ENCODE data around the gene GAST. TPM values are rescaled to one million over a fixed set of nuclear protein-coding genes. Genes with fewer than 3 reads are reported as not detected.
"Not testable (repeated sequence)": the region's sequence is repeated elsewhere in the genome, so short reads cannot be mapped to it uniquely, and the experiment has no call there.

The GAST gene
- total RNA-seq, 1 donor from 2014 or later, result not detected

DNA sequence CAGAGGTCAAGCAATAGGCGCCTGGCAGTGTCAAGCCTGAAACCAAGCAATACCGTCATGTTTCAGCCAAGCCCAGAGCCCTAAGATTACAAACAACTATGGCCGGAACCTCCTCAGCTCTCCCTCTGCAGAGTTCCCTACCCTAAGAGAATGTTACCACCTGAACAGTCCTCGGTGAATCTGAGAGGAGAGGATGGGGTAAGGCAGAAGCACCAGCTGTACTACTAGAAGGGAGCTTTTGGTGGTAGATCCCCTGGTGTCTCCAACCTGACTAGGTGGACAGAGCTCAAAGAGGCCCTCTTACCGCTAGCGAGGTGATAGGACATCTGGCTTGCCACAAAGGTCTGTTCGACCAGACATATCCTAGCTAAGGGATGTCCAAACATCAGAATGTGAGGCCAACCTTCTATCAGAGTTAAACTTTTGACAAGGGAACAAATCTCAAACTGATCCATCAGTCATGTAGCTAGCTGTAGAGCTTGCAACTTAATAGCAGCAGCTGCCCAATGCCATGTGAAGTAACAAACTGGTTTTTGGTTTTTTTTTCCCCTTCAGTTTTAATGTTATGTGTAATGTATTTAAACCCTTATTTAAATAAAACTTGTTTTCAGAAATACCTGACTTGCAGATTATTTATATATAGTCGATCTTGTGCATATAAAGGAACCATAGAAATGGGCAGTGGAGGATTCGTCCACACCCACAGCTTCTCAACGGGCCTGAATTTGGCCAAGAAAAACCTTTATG is 20.9 kb upstream of the GAST start:
- Histone ChIP-seq H3K9me3 (ENCODE audit: control insufficient read depth in 3 of 3, low read length in 3 of 3) (no peaks in the 10 kb centered on the region), H3K4me3 (ENCODE audit: low read length in 3 of 3) (peak overlapping the region in 2 of 3 donors; percentile 35 to 84), H3K4me1 (ENCODE audit: control insufficient read depth in 3 of 3, insufficient read depth in 3 of 3, low read length in 3 of 3) (peaks cover 28 to 36% (median 34%) of the 10 kb centered on the region in 3 donors), H3K36me3 (ENCODE audit: control insufficient read depth in 3 of 3, insufficient read depth in 3 of 3, low read length in 3 of 3) (peaks cover 47 to 55% (median 55%) of the 10 kb centered on the region in 3 donors), H3K9ac (ENCODE audit: low read depth in 1 of 3, low read length in 3 of 3) (no peak overlapping the region), H3K27ac (ENCODE audit: low read depth, low read length) (peak overlapping the region; percentile 31), H3K27me3 (ENCODE audit: control insufficient read depth in 3 of 3, insufficient read depth in 3 of 3, low read length in 3 of 3) (no peaks in the 10 kb centered on the region)

DNA sequence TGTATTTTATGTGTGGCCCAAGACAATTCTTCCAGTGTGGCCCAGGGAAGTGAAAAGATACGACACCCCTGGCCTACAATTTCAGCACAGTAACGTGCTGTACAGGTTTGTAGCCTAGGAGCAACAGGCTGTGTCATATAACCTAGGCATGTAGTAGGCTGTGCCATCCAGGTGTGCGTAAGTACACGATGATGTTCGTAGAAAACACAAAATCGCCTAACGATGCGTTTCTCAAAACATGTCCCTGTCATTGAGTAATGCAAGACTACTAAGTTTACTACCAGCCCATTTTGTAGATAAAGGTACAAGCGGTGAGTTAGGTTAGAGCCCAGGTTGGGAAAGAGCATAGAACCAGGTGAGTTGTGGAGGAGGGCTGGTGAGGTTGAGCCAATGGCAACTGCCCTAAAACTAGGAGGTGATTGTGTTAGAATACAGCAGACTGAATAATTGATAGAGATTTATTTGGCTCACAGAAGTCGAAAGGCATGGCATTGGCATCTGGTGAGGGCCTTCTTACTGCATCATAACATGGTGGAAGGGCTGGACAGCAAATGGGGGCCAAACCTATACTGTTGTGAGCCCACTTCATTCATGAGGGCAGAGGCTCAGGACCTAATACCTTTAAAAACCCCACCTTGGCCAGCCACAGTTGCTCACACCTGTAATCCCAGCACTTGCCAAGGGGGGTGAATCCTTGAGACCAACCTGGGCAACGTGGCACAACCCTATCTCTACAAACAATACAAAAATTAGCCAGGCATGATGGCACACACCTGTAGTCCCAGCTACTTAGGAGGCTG is 19.2 kb upstream of the GAST start:
- H3K27ac ChIP-seq (ENCODE audit: low read depth, low read length), result peak overlapping the region; percentile 21
- H3K36me3 ChIP-seq (ENCODE audit: control insufficient read depth in 3 of 3, insufficient read depth in 3 of 3, low read length in 3 of 3), result peaks cover 47 to 55% (median 55%) of the 10 kb centered on the region in 3 donors

DNA sequence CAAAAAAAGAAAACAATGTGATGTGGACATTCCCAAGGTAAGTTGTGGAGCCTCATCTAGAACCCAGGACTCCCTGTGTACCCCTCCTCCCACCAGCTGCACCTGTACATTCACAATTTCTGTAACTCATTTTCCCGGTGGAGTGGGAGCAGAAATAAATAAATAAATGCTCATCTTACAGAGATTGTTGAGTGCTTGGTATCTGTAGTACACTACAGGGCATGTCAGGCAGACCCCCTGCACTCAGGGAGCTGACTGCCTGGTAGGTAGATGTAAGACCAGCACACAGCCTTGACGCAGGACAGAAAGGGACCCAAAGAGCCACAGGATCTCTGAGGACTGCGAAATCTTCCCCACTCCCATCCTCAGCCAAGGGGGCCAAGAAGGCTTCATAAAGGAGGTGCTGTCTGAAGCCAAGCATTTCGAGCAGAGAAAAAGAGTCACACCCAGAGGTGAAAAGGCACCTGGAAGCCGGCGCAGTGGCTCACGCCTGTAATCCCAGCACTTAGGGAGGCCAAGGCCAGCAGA is 16.9 kb upstream of the GAST start:
- Histone ChIP-seq H3K9ac (ENCODE audit: low read depth in 1 of 3, low read length in 3 of 3) (no peak overlapping the region), H3K27ac (ENCODE audit: low read depth, low read length) (no peak overlapping the region), H3K27me3 (ENCODE audit: control insufficient read depth in 3 of 3, insufficient read depth in 3 of 3, low read length in 3 of 3) (no peaks in the 10 kb centered on the region), H3K4me1 (ENCODE audit: control insufficient read depth in 3 of 3, insufficient read depth in 3 of 3, low read length in 3 of 3) (peaks cover 34 to 37% (median 37%) of the 10 kb centered on the region in 3 donors), H3K36me3 (ENCODE audit: control insufficient read depth in 3 of 3, insufficient read depth in 3 of 3, low read length in 3 of 3) (peaks cover 39 to 47% (median 46%) of the 10 kb centered on the region in 3 donors), H3K4me3 (ENCODE audit: low read length in 3 of 3) (no peak overlapping the region), H3K9me3 (ENCODE audit: control insufficient read depth in 3 of 3, low read length in 3 of 3) (no peaks in the 10 kb centered on the region)

More for the DNA sequence above, 19.2 kb upstream of the GAST start:
- Histone ChIP-seq H3K4me3 (ENCODE audit: low read length in 3 of 3) (no peak overlapping the region), H3K4me1 (ENCODE audit: control insufficient read depth in 3 of 3, insufficient read depth in 3 of 3, low read length in 3 of 3) (peaks cover 38 to 45% (median 45%) of the 10 kb centered on the region in 3 donors), H3K9me3 (ENCODE audit: control insufficient read depth in 3 of 3, low read length in 3 of 3) (no peaks in the 10 kb centered on the region), H3K27me3 (ENCODE audit: control insufficient read depth in 3 of 3, insufficient read depth in 3 of 3, low read length in 3 of 3) (no peaks in the 10 kb centered on the region), H3K9ac (ENCODE audit: low read depth in 1 of 3, low read length in 3 of 3) (no peak overlapping the region)

DNA sequence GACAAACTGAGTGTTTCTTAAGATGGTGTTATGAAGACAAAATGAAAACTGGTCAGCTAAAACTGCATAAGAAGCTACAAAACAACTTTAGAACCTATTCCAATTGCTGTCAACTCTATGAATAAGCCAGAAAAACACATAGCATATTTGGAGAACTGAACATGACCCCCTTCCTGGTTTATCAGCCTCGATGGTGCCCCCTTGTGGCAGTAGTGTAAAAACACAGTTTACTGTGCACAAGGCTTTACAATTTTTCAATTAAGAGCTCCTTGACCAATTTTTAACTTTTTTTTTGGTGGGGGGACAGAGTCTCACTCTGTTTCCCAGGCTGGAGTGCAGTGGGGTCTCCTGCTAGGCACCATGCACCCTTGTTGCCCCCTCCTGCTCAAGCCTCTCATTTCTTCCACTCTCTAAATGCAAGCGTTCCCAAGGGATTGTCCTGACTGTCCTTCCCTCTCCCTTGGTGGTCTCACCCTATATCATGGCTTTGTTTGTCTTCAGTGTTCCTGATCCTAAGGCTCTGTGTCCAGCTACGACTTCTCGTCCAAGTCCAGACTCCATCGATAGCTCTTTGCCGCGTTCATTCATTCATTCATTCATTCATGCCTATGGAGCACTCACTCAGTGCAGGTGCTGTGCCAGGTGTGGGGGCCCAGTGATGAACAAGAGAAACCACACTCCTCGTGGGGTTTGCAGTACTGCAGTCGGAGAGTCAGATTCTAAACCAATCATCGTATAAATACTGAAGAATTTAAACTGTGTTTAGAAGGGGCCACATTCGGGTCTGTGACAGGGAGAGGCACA is 16.0 kb upstream of the GAST start:
- H3K4me1 ChIP-seq (ENCODE audit: control insufficient read depth in 3 of 3, insufficient read depth in 3 of 3, low read length in 3 of 3), result peaks cover 25 to 28% (median 28%) of the 10 kb centered on the region in 3 donors
- H3K9me3 ChIP-seq (ENCODE audit: control insufficient read depth in 3 of 3, low read length in 3 of 3), result no peaks in the 10 kb centered on the region
- H3K36me3 ChIP-seq (ENCODE audit: control insufficient read depth in 3 of 3, insufficient read depth in 3 of 3, low read length in 3 of 3), result peaks cover 30 to 38% (median 37%) of the 10 kb centered on the region in 3 donors
- no peaks in the 10 kb centered on the region for H3K27me3 ChIP-seq (ENCODE audit: control insufficient read depth in 3 of 3, insufficient read depth in 3 of 3, low read length in 3 of 3)
- H3K9ac ChIP-seq (ENCODE audit: low read depth in 1 of 3, low read length in 3 of 3), result peak overlapping the region in 2 of 3 donors; percentile 9 to 57
- peak overlapping the region in 2 of 3 donors; percentile 10 to 11 for H3K4me3 ChIP-seq (ENCODE audit: low read length in 3 of 3)
- peak overlapping the region; percentile 94 for H3K27ac ChIP-seq (ENCODE audit: low read depth, low read length)

DNA sequence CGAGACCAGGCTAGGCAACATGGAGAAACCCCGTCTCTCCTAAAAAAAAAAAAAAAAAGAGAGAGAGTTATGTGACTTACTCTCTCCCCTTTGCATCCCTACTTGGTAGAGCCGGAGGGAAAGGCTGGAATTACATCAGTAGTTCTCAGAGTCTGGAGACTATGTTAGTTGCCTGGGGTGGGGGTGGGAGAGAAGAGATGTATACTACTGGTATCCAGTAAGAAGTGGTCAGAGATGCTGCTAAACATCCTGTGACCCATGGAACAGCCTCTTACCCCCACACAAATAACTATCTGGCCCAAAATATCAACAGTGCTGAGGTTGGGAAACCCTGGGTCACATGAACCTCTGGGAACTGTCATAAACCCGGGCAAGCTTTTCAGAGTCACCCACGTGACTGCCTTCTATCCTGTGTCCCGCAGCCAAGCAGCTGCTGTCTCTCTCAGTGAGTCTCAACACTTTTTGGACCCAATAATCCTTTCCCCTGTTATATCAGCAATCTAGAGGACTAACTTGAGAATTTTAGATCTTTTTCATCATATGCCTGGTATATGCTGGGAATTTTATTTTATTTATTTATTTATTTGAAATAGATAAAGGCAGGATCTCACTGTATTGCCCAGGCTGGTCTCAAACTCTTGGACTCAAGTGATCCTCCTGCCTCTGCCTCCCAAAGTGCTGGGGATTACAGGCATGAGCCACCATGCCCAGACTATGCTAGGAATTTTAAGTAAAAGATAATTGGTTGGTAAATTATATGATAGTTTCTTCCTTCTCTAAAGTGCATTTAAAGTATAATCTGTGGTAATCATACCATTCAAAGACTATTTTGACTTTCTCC is 14.8 kb upstream of the GAST start:
- H3K4me1 ChIP-seq (ENCODE audit: control insufficient read depth in 3 of 3, insufficient read depth in 3 of 3, low read length in 3 of 3), result peaks cover 16 to 19% (median 18%) of the 10 kb centered on the region in 3 donors
- peak overlapping the region in 2 of 3 donors; percentile 47 to 57 for H3K9ac ChIP-seq (ENCODE audit: low read depth in 1 of 3, low read length in 3 of 3)
- peak overlapping the region; percentile 94 for H3K27ac ChIP-seq (ENCODE audit: low read depth, low read length)
- H3K4me3 ChIP-seq (ENCODE audit: low read length in 3 of 3), result no peak overlapping the region
- no peaks in the 10 kb centered on the region for H3K9me3 ChIP-seq (ENCODE audit: control insufficient read depth in 3 of 3, low read length in 3 of 3)
- H3K36me3 ChIP-seq (ENCODE audit: control insufficient read depth in 3 of 3, insufficient read depth in 3 of 3, low read length in 3 of 3), result peaks cover 18 to 26% (median 25%) of the 10 kb centered on the region in 3 donors
- H3K27me3 ChIP-seq (ENCODE audit: control insufficient read depth in 3 of 3, insufficient read depth in 3 of 3, low read length in 3 of 3), result no peaks in the 10 kb centered on the region

DNA sequence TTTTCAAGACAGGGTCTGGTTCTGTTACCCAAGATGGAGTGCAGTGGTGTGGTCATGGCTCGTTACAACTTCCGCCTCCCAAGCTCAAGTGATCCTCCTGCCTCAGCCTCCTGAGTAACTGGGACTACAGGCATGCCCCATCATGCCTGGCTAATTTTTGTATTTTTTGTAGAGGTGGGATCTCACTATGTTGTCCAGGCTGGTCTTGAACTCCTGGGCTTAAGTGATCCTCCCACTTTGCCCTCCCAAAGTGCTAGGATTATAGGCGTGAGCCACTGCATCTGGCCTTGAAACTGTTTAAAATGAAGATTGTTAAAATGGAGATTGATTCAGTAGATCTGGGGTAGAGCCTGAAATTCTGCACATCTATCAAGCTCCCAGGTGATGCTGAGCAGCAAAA is 11.3 kb upstream of the GAST start:
- not testable (repeated sequence) for H3K27ac ChIP-seq (ENCODE audit: low read depth, low read length)

DNA sequence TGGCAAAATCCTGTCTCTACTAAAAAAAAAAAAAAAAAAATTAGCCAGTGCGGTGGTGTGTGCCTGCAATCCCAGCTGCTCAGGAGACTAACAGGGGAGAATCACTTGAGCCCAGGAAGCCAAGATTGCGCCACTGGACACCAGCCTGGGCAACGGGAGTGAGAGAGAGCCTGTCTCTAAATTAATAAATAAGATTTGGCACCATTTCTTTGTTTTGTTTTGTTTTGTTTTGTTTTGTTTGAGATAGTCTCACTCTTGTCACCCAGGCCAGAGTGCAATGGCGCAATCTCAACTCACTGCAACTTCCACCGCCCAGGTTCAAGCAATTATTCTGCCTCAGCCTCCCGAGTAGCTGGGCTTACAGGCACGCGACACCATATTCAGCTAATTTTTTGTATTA is 9.4 kb upstream of the GAST start:
- no peak overlapping the region for H3K4me3 ChIP-seq (ENCODE audit: low read length in 3 of 3)
- H3K27me3 ChIP-seq (ENCODE audit: control insufficient read depth in 3 of 3, insufficient read depth in 3 of 3, low read length in 3 of 3), result no peaks in the 10 kb centered on the region
- no peak overlapping the region for H3K27ac ChIP-seq (ENCODE audit: low read depth, low read length)
- peaks cover 0 to under 1% (median 0%) of the 10 kb centered on the region in 3 donors for H3K4me1 ChIP-seq (ENCODE audit: control insufficient read depth in 3 of 3, insufficient read depth in 3 of 3, low read length in 3 of 3)
- H3K9me3 ChIP-seq (ENCODE audit: control insufficient read depth in 3 of 3, low read length in 3 of 3), result no peaks in the 10 kb centered on the region
- H3K36me3 ChIP-seq (ENCODE audit: control insufficient read depth in 3 of 3, insufficient read depth in 3 of 3, low read length in 3 of 3), result no peaks in the 10 kb centered on the region
- H3K9ac ChIP-seq (ENCODE audit: low read depth in 1 of 3, low read length in 3 of 3), result no peak overlapping the region

More for the DNA sequence above, 11.3 kb upstream of the GAST start:
- H3K36me3 ChIP-seq (ENCODE audit: control insufficient read depth in 3 of 3, insufficient read depth in 3 of 3, low read length in 3 of 3); H3K9ac ChIP-seq (ENCODE audit: low read depth in 1 of 3, low read length in 3 of 3); H3K9me3 ChIP-seq (ENCODE audit: control insufficient read depth in 3 of 3, low read length in 3 of 3); H3K27me3 ChIP-seq (ENCODE audit: control insufficient read depth in 3 of 3, insufficient read depth in 3 of 3, low read length in 3 of 3); H3K4me3 ChIP-seq (ENCODE audit: low read length in 3 of 3): not testable (repeated sequence)
- H3K4me1 ChIP-seq (ENCODE audit: control insufficient read depth in 3 of 3, insufficient read depth in 3 of 3, low read length in 3 of 3), result peaks cover 15 to 18% (median 17%) of the 10 kb centered on the region in 3 donors

DNA sequence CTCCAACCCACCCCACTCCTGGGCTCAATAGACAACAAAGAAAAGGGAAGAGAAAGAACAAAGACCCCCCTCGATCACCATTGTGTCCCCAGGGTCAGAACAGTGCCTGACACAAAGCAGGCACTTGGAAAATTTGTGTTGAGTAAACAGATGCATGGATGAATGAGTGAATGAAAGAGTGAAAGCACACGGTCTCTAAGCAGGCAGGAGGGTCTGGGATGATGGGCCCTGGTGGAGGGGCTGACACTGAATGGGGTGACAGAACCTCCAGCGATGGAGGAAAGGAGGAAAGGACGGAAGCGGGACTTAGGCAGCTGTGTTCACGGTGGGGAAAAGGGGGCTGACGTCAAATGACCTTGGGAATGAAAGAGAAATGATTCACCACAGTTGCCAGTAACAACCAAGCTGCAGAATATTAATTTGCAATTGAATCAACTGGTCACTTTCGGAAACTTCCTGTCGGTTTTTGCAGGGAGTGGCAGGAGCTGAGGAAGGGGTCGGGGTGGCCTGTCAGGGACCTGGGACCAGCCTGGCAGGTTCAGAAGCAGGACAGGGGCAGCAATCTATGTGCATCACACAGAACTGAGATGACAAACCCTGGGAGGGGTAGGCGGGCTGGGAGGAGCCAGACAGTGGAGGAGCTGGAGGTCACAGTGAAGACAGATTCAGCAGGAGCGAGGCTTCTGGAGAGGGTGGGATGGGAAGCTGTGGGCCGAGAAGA is 6.7 kb upstream of the GAST start:
- Histone ChIP-seq H3K4me3 (ENCODE audit: low read length in 3 of 3) (no peak overlapping the region), H3K9me3 (ENCODE audit: control insufficient read depth in 3 of 3, low read length in 3 of 3) (no peaks in the 10 kb centered on the region), H3K9ac (ENCODE audit: low read depth in 1 of 3, low read length in 3 of 3) (no peak overlapping the region), H3K27ac (ENCODE audit: low read depth, low read length) (no peak overlapping the region), H3K36me3 (ENCODE audit: control insufficient read depth in 3 of 3, insufficient read depth in 3 of 3, low read length in 3 of 3) (no peaks in the 10 kb centered on the region), H3K4me1 (ENCODE audit: control insufficient read depth in 3 of 3, insufficient read depth in 3 of 3, low read length in 3 of 3) (no peaks in the 10 kb centered on the region), H3K27me3 (ENCODE audit: control insufficient read depth in 3 of 3, insufficient read depth in 3 of 3, low read length in 3 of 3) (no peaks in the 10 kb centered on the region)

Measured in skeletal muscle tissue (tissue), 4 donors.